ENCODE measurements around the gene PFKP.

Gene PFKP

DNA sequence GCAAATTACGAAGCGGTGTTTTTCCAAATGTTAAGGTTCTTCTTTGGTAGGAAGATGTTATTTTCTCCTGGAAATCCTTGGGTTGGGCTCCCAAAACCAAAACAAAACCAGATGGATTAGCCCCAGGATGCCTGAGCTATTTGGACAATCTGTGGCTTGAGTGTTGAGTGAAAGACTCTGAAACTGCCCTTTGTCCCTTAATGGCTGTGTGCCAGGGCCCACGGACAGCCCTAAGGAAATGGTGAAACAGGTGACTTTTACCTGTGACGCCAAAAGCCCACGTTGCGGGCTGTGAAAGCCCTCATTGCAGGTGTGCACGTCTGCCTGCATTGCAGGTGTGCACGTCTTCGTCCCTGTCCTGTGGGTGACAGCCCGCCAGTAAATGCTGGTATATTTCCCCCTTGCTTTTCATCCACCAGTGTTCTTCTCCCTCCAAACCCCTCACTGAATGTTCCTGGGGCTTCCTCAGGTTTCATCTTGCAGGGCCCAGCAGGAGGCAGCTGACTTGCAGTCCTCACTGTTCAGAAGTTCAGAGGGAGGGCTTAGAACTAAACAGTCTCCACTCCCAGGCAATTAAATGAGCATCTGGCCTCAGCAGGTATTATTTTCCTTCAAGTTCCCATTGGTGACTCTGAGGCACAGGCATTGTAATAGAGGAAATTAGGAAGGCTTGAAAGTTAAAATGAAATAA lies 10.7 kb downstream of the PFKP start:
- H3K36me3 ChIP-seq (ENCODE audit: low read length), result no peaks in the 10 kb centered on the region; the same call in 1 of the 2 replicates
- no peak overlapping the region for H3K9ac ChIP-seq (ENCODE audit: low read length)
- H3K4me3 ChIP-seq (ENCODE audit: insufficient read depth, low read length, poor library complexity, severe bottlenecking), result no peak overlapping the region
- H4K20me1 ChIP-seq (ENCODE audit: low read depth, low read length), result peaks cover 57% of the 10 kb centered on the region
- H2AFZ ChIP-seq (ENCODE audit: low read depth, low read length, severe bottlenecking), result no peak overlapping the region
- H3F3A ChIP-seq (ENCODE audit: insufficient read depth), result no peaks in the 10 kb centered on the region
- peaks cover 89% of the 10 kb centered on the region for H3K79me2 ChIP-seq (ENCODE audit: insufficient read depth, low read length)
- H3K9me2 ChIP-seq (replicated peaks; ENCODE audit: insufficient read depth, low read length), result no peaks in the 10 kb centered on the region
- H3K9me3 ChIP-seq (ENCODE audit: insufficient read depth, low read length), result no peaks in the 10 kb centered on the region
- no peak for TF ChIP-seq EZH2phosphoT487 (conservative IDR thresholded peaks at IDR 0.05; ENCODE audit: low read length)
- TF ChIP-seq, protein P1, sequence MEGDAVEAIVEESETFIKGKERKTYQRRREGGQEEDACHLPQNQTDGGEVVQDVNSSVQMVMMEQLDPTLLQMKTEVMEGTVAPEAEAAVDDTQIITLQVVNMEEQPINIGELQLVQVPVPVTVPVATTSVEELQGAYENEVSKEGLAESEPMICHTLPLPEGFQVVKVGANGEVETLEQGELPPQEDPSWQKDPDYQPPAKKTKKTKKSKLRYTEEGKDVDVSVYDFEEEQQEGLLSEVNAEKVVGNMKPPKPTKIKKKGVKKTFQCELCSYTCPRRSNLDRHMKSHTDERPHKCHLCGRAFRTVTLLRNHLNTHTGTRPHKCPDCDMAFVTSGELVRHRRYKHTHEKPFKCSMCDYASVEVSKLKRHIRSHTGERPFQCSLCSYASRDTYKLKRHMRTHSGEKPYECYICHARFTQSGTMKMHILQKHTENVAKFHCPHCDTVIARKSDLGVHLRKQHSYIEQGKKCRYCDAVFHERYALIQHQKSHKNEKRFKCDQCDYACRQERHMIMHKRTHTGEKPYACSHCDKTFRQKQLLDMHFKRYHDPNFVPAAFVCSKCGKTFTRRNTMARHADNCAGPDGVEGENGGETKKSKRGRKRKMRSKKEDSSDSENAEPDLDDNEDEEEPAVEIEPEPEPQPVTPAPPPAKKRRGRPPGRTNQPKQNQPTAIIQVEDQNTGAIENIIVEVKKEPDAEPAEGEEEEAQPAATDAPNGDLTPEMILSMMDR (IDR thresholded peaks at IDR 0.05; ENCODE audit: insufficient read depth, low read length, poor library complexity, severe bottlenecking), result no peak
- H3K27me3 ChIP-seq (ENCODE audit: low read length), result no peaks in the 10 kb centered on the region
- H3K4me2 ChIP-seq (ENCODE audit: low read depth, low read length, poor library complexity, severe bottlenecking), result no peak overlapping the region
- no peak overlapping the region for H3K27ac ChIP-seq (ENCODE audit: low read depth, low read length)

DNA sequence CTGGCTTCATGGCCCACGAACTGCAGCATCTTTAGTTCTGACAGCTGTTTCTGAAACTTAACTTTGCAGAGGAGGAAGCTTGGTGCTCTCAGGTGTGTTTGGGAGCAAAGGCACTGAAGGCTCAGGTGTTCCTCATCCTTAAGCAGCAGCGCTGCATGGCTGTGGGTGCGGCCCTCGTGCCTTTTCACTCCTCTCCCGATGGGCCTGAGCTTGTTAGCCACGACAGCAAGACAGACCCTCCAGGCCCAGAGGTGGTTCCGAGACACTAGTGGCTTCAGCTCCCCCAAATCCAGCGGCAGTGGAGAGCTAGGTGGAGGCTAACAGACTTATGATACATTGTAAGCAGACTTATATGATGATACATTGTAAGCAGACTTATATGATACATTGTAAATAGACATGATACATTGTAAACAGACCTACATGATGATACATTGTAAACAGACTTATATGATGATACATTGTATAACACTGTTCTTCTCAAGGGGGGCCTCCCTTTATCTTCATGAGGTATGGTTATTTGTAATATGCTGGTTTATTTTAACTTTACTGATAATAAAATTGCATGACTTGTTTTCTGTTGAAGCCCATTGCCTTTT lies 14.1 kb downstream of the PFKP start:
- Histone ChIP-seq H4K20me1 (ENCODE audit: low read depth, low read length) (peaks cover 47% of the 10 kb centered on the region), H3K79me2 (ENCODE audit: insufficient read depth, low read length) (peaks cover 75% of the 10 kb centered on the region), H3K4me2 (ENCODE audit: low read depth, low read length, poor library complexity, severe bottlenecking) (no peak overlapping the region), H3K4me3 (ENCODE audit: insufficient read depth, low read length, poor library complexity, severe bottlenecking) (no peak overlapping the region), H3K36me3 (ENCODE audit: low read length) (no peaks in the 10 kb centered on the region; the same call in 1 of the 2 replicates), H3K9ac (ENCODE audit: low read length) (no peak overlapping the region), H3F3A (ENCODE audit: insufficient read depth) (no peaks in the 10 kb centered on the region), H3K27ac (ENCODE audit: low read depth, low read length) (no peak overlapping the region), H3K27me3 (ENCODE audit: low read length) (no peaks in the 10 kb centered on the region), H3K9me2 (replicated peaks; ENCODE audit: insufficient read depth, low read length) (no peaks in the 10 kb centered on the region), H2AFZ (ENCODE audit: low read depth, low read length, severe bottlenecking) (no peak overlapping the region), H3K9me3 (ENCODE audit: insufficient read depth, low read length) (no peaks in the 10 kb centered on the region)
- no peak for TF ChIP-seq EZH2phosphoT487 (conservative IDR thresholded peaks at IDR 0.05; ENCODE audit: low read length)
- TF ChIP-seq, protein P1 (IDR thresholded peaks at IDR 0.05; ENCODE audit: insufficient read depth, low read length, poor library complexity, severe bottlenecking), result no peak

DNA sequence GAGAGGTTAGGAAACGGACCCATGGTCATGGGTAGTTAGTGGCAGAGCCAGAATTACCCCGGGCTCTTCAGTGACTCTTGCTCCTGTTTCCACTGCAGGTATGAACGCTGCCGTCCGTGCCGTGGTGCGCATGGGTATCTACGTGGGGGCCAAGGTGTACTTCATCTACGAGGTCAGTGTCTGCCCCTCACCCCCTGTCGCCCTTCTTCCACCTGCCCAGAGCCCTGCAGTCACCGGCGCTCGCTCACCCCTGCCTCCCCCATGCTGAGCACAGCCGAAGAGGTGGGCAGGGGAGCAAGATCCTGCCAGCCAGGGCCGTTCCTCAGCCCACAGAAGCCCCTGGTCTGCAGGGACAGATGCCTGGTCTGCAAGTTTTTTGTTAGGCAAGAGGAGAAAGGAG lies 14.9 kb downstream of the PFKP start:
- Histone ChIP-seq H3K79me2 (ENCODE audit: insufficient read depth, low read length) (peaks cover 78% of the 10 kb centered on the region), H3K27ac (ENCODE audit: low read depth, low read length) (no peak overlapping the region), H3K9ac (ENCODE audit: low read length) (no peak overlapping the region), H3F3A (ENCODE audit: insufficient read depth) (no peaks in the 10 kb centered on the region), H3K36me3 (ENCODE audit: low read length) (no peaks in the 10 kb centered on the region; the same call in 1 of the 2 replicates), H3K27me3 (ENCODE audit: low read length) (no peaks in the 10 kb centered on the region), H3K4me2 (ENCODE audit: low read depth, low read length, poor library complexity, severe bottlenecking) (no peak overlapping the region), H4K20me1 (ENCODE audit: low read depth, low read length) (peaks cover 45% of the 10 kb centered on the region; the same call in 1 of the 2 replicates), H3K9me3 (ENCODE audit: insufficient read depth, low read length) (no peaks in the 10 kb centered on the region), H2AFZ (ENCODE audit: low read depth, low read length, severe bottlenecking) (no peak overlapping the region), H3K4me3 (ENCODE audit: insufficient read depth, low read length, poor library complexity, severe bottlenecking) (no peak overlapping the region), H3K9me2 (replicated peaks; ENCODE audit: insufficient read depth, low read length) (no peaks in the 10 kb centered on the region)
- no peak for TF ChIP-seq EZH2phosphoT487 (conservative IDR thresholded peaks at IDR 0.05; ENCODE audit: low read length)
- TF ChIP-seq, protein P1 (IDR thresholded peaks at IDR 0.05; ENCODE audit: insufficient read depth, low read length, poor library complexity, severe bottlenecking), result no peak

All from SU-DHL-6 (cell line).